Measurements from ENCODE around the gene NAT10. TPM values are rescaled to one million over a fixed set of nuclear protein-coding genes. Genes with fewer than 3 reads are reported as not detected.

Gene NAT10
- total and polyA plus RNA-seq, 8 donors, result 30.0 to 69.3 (median 62.6) TPM

DNA sequence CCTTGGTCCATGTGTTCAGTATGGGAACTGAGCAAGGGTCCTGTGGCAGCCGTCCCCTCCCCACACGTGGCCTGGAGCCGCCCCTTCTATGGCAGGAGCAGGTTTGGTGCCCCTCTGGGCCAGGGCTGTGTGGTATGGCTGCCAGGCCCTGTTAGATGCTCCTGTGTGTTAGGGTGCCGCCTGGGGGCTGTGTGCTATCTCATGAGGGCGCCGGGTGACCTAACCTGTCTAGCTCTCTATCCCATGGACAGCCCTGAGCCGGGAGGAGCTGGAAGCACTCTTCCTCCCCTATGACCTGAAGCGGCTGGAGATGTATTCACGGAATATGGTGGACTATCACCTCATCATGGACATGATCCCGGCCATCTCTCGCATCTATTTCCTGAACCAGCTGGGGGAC is 34.7 kb downstream of the NAT10 start:
- peaks cover 3 to 100% of the 10 kb centered on the region in 2 donors for H3K36me3 ChIP-seq

DNA sequence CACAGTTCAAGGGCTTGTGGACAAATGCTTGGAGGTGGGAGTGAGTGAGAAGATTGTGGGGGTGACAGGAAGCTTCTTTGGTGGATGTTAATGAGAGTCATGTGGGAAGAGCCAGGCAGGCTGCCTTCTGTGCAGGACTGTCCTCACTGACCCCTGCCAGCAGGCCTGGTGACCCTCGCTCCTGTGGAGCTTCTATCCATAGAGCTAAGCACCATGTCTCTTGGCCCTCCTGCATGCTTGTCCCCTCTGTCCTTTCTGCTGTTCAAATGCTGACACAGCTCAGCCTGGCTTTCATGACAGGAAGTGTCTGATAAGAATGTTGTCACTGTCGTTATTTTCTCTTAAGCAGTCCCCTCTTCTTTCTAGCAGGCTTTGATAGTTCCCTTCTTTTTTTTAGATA is 37.6 kb downstream of the NAT10 start:
- Histone ChIP-seq H3K27ac (no peak overlapping the region), H3K4me1 (no peaks in the 10 kb centered on the region), H3K4me3 (no peak overlapping the region), H3K27me3 (no peaks in the 10 kb centered on the region), H3K36me3 (peaks cover 0 to 100% of the 10 kb centered on the region in 2 donors), H3K9me3 (no peaks in the 10 kb centered on the region)
- intact Hi-C loops (cut with DNase I), result no loop called here
- DNase-seq (peak in 1 of 4 donors; percentile 36), ATAC-seq (no peak)
- TF ChIP-seq, protein P1, sequence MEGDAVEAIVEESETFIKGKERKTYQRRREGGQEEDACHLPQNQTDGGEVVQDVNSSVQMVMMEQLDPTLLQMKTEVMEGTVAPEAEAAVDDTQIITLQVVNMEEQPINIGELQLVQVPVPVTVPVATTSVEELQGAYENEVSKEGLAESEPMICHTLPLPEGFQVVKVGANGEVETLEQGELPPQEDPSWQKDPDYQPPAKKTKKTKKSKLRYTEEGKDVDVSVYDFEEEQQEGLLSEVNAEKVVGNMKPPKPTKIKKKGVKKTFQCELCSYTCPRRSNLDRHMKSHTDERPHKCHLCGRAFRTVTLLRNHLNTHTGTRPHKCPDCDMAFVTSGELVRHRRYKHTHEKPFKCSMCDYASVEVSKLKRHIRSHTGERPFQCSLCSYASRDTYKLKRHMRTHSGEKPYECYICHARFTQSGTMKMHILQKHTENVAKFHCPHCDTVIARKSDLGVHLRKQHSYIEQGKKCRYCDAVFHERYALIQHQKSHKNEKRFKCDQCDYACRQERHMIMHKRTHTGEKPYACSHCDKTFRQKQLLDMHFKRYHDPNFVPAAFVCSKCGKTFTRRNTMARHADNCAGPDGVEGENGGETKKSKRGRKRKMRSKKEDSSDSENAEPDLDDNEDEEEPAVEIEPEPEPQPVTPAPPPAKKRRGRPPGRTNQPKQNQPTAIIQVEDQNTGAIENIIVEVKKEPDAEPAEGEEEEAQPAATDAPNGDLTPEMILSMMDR (IDR thresholded peaks at IDR 0.05), result no peak

More for the DNA sequence above, 34.7 kb downstream of the NAT10 start:
- H3K4me3 ChIP-seq, result no peak overlapping the region
- no peaks in the 10 kb centered on the region for H3K4me1 ChIP-seq
- no peaks in the 10 kb centered on the region for H3K27me3 ChIP-seq
- TF ChIP-seq, protein P1 (IDR thresholded peaks at IDR 0.05), result no peak
- peak in 1 of 4 donors; percentile 56 for DNase-seq
- H3K27ac ChIP-seq, result no peak overlapping the region
- intact Hi-C loops (cut with DNase I), result no loop called here
- H3K9me3 ChIP-seq, result no peaks in the 10 kb centered on the region
- no peak for ATAC-seq

DNA sequence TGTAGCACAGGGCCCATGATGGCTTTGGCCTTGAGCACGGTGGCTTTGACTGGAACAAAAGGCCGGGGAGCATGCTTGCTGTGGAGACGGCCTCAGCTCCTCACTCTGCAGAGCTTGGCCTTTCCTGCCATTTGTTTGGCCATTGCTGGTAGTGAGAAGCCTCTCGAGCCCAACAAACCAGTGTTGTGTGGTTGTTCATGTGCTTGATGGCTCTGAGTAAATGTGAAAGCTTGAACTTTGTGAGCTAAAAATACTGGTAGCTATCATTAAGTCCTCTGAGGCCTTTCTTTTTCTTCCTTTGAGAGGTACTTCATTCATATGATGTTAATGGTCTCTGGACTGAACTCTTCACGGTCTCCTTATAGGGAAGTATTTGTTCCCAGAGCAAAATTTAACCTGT is 39.6 kb downstream of the NAT10 start:
- Histone ChIP-seq H3K4me1 (no peaks in the 10 kb centered on the region), H3K27ac (no peak overlapping the region), H3K27me3 (no peaks in the 10 kb centered on the region), H3K9me3 (no peaks in the 10 kb centered on the region), H3K4me3 (no peak overlapping the region), H3K36me3 (peaks cover 0 to 100% of the 10 kb centered on the region in 2 donors)
- DNase-seq (peak in 1 of 4 donors; percentile 17), ATAC-seq (no peak)
- TF ChIP-seq, protein P1 (IDR thresholded peaks at IDR 0.05), result no peak
- intact Hi-C loops (cut with DNase I), result no loop called here

DNA sequence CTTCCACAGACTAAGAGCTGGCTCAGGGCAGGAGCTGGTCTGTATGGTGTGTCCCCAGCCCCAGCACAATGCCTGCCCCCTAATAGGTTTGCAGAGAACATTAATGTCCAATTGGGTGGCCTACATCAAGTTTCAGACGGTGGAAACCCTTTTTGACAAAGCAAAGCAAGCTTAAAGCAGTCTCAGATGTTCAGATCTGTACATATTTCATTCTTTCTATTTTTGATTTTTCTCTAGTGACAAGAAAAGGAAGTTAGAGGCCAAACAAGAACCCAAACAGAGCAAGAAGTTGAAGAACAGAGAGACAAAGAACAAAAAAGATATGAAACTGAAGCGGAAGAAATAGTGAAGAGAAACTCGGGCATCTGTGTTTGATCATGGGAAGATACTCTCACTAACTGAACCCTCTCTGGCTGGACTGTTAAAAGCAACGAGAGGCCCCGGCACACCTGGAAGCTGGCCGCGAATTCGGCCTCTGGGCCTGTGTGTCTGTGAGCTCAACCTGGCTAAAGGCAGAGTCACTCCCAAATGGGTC is 40.5 kb downstream of the NAT10 start:
- no peaks in the 10 kb centered on the region for H3K4me1 ChIP-seq
- no peak overlapping the region for H3K27ac ChIP-seq
- H3K36me3 ChIP-seq, result peaks cover 0 to 100% of the 10 kb centered on the region in 2 donors
- intact Hi-C loops (cut with DNase I), result no loop called here
- TF ChIP-seq, protein P1 (IDR thresholded peaks at IDR 0.05), result no peak
- no peak overlapping the region for H3K4me3 ChIP-seq
- H3K27me3 ChIP-seq, result no peaks in the 10 kb centered on the region
- ATAC-seq, result no peak
- H3K9me3 ChIP-seq, result no peaks in the 10 kb centered on the region
- DNase-seq, result peak in 1 of 4 donors; percentile 34

DNA sequence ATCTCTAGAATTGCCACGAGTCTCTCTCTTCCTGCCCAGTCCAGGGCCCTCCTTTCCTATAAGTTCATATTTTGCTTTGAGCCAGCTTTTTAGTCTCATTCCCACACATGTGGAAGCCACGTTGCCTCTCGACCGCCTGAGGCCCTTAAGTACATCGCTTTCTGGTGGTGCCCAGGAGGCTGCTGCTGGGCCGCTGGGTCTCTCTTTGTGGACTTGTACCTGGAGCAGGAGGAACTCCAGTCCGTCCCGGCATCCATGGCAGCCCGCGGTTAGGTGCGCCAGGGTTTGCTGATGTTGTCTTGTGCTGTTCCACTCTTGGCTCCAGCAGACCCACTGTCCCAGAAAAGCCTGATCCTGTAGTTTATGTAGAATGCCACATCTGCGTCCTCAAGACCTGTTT is 41.0 kb downstream of the NAT10 start:
- no peaks in the 10 kb centered on the region for H3K4me1 ChIP-seq
- H3K36me3 ChIP-seq, result peaks cover 0 to 100% of the 10 kb centered on the region in 2 donors
- H3K4me3 ChIP-seq, result no peak overlapping the region
- no peaks in the 10 kb centered on the region for H3K27me3 ChIP-seq
- no peaks in the 10 kb centered on the region for H3K9me3 ChIP-seq
- intact Hi-C loops (cut with DNase I), result no loop called here
- TF ChIP-seq, protein P1 (IDR thresholded peaks at IDR 0.05), result no peak
- H3K27ac ChIP-seq, result no peak overlapping the region
- DNase-seq (peak in 1 of 4 donors; percentile 78), ATAC-seq (no peak)

Measured in left lung (tissue), 10 donors.